IPS-NIHi7 (cell line): Measurements from ENCODE around the gene IWS1.
"Not testable (repeated sequence)": the region's sequence is repeated elsewhere in the genome, so short reads cannot be mapped to it uniquely, and the experiment has no call there.

ENCODE experiments used
- DNase-seq: peaks from one replicate; pipeline ENCODE4 v3.0.0; 2012; ENCODE audit warnings: mixed read lengths; ENCODE audit errors: extremely low spot score

Gene IWS1

GRCh38 chr2:127528487-127528886, 2.2 kb upstream of the IWS1 start:
- no peak for DNase-seq

DNA sequence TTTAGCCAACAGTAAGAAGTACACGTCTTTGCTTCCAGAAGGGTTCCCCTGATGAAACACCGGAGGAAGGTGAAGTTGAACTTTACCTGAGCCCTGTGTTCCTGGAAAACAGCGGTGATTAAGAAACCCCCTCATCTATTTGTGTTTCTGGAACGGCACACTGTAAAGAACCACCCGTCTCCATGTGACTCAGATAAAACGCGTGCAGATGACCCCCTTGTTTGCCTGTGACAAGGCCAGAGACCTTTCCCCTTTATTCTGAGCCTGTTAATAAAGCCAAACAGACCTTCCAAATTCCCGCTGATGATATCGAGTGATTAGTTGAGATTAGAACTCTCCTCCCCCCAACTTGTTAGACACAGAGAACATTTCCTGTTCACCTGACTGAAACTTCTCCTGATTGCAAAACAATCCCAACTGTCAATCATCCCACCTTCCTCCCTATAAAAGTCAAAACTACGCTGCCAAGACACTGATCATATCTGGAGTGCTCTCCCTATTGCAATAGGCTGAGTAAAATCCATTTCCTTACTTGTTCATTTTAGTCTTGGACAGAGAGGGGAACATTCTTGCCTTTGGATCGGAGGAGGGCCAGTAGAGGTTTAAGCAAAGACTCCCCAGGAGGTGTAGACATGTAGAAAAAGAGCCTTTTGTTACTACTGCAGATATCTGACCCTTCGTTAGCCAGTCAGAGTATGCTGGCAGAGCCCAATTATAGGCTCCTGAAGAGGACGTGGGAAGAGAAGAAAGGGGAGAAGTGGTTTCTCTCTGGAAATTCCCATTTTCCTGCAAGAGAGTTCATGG, 914 bp upstream of the IWS1 start:
- DNase-seq, result peak; percentile 33

GRCh38 chr2:127525691-127526131, 578 bp downstream of the IWS1 start:
- no peak for DNase-seq

- not testable (repeated sequence) for DNase-seq
These were observed 2.0 kb downstream of the IWS1 start for GRCh38 chr2:127524198-127524834.

- no peak for DNase-seq
These were observed 2.9 kb downstream of the IWS1 start for GRCh38 chr2:127523269-127523939.

DNA sequence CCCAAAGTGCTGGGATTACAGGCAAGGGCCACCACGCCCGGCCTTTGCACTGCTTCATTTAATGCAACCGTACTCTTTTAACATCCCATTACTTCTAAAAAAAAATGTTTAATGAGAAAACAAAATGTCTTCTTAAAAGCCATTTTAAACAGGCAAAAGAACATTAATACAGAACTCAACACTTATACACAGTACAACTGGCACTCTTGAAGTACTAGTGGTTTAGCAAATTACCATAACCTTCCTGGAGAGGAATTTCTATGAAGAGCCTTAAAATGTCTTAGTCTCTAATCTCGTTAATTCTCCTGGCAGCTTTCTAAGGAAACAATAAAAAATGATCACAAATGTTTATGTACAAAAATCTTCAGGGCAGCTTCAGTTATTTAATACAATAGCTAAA, 5.9 kb downstream of the IWS1 start:
- DNase-seq, result no peak

- no peak for DNase-seq
These were observed 8.8 kb downstream of the IWS1 start for GRCh38 chr2:127517465-127517864.

GRCh38 chr2:127516041-127516762, 10.1 kb downstream of the IWS1 start:
- DNase-seq, result no peak

- DNase-seq, result no peak
These were observed 10.8 kb downstream of the IWS1 start for GRCh38 chr2:127515383-127515915.

- DNase-seq, result no peak
These were observed 11.8 kb downstream of the IWS1 start for GRCh38 chr2:127514485-127514884.

GRCh38 chr2:127514076-127514475, 12.2 kb downstream of the IWS1 start:
- DNase-seq, result no peak

- no peak for DNase-seq
These were observed 13.9 kb downstream of the IWS1 start for GRCh38 chr2:127512362-127512761.

- DNase-seq, result no peak
These were observed 14.4 kb downstream of the IWS1 start for GRCh38 chr2:127511917-127512316.

GRCh38 chr2:127511090-127511695, 15.1 kb downstream of the IWS1 start:
- DNase-seq, result no peak

DNA sequence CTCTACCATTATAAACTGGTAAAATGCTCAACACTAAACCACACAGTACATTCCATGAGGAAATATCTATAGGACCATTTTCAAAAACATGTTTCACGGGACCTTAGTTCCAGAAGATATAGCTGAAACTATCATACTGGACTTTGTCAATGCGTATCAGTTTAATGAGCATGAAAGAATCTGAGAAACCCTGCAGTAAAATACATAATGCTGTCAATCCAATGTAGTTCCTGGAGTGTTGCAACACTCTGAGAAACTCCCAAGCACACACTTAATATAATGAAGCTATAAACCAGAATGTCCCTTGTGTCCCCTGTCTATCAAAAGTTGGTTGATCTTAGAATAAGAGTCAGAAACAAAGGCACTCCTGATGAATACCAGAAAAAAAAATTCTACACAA, 16.2 kb downstream of the IWS1 start:
- no peak for DNase-seq

GRCh38 chr2:127508631-127509034, 17.7 kb downstream of the IWS1 start:
- DNase-seq, result no peak

DNA sequence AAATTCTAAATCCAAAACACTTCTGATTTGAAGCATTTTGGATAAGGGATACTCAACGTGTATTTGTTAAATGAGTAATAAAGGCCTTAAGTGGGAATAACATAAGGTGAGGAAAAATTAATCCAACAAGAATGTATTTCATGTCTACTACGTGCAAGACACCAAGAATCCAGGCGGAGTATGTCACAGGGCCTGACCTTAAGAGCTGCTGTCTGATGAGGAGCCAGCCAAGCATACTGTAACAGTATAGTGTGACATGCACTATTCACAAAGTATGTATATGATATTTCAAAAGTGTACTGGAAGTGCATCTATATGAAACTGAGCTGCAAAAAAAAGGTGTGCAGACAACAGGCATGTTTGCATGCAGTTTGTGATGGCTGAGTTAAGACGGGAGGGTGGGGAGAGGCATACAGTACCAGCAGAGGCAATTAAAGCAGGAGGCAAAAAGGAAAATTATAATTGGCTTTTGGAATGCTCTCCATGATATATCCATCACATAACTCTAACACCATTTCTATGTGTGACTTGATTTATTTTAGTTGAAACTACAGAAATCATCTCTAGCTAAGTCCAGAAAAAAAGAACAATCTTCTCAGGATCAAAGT, 18.2 kb downstream of the IWS1 start:
- no peak for DNase-seq

- no peak for DNase-seq
These were observed 19.8 kb downstream of the IWS1 start for GRCh38 chr2:127506510-127506909.

DNA sequence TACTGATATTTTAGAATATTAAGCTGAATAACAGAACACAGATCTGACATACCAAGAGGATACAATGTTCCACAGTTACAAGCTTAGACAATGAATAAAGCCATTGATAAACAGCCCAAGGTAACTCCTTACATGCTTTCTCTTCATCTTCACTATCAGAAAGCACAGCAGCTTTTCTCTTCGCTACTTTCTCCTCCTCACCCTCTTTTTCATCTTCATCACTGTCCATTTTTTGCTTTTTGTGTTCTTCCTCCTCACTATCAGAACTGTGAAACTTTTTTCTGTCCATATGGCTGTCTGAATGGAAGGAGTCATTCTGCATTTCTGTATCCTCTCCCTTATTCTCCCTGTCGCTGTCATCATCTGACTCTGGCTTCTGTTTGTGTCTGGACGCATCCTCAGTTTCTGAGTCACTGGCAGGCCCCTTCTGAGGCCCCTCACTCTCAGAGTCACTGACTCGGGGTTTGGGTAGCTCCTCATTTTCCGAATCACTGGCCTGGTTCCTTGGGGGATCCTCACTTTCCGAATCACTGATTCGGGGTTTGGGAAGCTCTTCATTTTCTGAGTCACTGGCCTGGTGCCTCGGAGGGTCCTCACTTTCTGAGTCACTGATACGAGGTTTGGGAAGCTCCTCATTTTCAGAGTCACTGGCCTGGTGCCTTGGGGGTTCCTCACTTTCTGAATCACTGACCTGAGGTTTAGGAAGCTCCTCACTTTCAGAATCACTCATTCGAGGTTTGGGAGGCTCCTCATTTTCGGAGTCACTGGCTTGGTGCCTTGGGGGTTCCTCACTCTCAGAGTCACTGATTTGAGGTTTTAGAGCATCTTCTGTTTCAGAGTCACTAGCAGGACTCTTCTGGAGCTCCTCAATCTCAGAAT, 21.5 kb downstream of the IWS1 start:
- no peak for DNase-seq

DNA sequence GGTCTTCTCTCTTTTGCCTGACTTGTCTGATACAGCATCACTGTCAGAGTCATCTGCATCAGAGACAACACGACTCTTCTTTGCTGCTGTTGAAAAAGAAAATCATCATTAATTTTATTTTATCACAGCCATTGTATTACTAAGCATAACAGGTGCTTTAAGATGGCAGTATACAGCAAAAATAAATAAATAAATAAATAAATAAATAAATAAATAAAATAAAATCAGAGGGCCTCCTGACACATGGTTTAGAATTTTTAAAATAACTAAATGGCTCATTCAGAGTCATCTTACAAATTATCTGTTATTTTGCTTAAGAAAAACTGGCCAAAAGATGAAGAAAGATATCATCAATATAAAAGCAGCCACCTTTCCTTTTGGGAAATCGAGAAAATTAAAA, 22.8 kb downstream of the IWS1 start:
- DNase-seq, result no peak
